Fibroblast of peridontal ligament (primary cell): ENCODE results near the gene CKMT1B.
A peak's percentile ranks its signal among the peaks of the same experiment; 100 is the strongest.
"Not testable (repeated sequence)": the region's sequence is repeated elsewhere in the genome, so short reads cannot be mapped to it uniquely, and the experiment has no call there.

ENCODE experiments used
- DNase-seq: peaks from one replicate; pipeline ENCODE4 v3.0.0-alpha.2; 2010; ENCODE audit errors: extremely low read depth

The CKMT1B gene

GRCh38 chr15:43593328-43594190 lies at the start of gene CKMT1B:
CKMT1B (plus strand) TSS chr15:43594027; CDS start chr15:43594219, 192 bp downstream.
- DNase-seq: not testable (repeated sequence)

DNA sequence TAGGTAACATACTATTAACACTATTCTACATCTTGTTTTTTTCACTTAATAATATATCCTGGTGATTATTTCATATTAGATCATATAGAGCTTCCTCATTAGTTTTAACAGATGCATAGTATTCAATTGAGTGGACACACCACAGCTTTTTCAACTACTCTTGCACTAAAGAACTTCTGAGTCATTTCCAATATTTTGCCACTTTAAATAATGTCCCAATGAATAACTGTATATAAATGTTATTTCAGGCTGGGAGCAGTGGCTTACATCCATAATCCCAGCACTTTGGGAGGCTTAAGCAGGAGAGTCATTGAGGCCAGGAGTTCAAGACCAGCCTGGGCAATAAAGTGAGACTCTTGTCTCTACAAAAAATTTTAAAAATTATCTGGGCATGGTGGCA lies 49.6 kb upstream of the CKMT1B start:
- no peak for DNase-seq

DNA sequence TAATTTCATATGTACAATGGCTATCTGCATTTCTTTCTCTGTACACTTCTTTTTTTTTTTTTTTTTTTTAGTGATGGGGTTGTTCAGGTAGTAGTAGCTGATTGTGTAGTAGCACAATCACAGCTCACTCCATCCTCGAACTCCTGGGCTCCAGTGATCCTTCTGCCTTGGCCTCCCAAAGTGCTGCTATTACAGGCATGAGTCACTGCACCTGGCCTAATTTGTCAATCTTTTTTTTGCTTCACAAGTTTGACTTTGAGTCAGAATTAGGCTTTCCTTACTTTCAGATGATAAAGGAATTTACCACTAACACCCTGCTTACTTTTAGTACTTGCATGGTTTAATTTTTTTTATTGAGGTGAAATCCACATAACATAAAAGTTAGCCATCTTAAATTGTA lies 48.4 kb upstream of the CKMT1B start:
- no peak for DNase-seq

- DNase-seq: no peak
Observed at GRCh38 chr15:43547539-43547938, 46.3 kb upstream of the CKMT1B start.

DNA sequence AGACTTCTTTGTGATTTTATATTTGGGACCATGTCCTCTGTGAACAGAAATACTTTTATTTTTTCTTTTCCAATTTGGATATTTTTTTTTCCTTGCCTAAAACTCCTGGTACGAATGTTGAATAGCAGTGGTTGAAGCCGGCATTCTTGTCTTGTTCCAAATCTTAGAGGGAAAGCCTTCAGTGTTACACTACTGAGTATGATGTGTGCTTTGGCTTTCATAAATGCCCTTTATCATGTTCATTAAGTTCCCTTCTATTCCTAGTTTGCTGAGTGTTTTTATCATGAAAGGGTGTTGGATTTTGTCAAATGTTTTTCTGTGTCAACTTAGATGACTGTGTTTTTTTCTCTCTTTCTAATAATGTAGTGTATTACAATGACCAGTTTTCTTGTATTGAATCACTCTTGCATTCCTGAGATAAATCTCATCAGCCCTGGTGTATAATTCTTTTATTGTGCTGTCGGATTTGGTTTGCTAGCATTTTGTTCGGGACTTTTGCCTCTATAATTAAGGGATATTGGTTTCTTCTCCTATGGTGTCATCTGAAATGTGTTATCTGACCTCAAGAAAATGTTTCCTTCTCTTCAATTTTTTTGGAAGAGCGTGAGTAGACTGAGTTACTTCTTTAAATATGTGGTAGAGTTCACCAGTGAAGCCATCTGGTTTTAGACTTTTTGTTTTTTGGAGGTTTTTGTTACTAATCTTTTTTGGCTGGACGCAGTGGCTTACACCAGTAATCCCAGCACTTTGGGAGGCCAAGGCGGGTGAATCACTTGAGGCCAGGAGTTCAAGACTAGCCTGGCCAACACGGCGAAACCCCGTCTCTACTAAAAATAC lies 43.1 kb upstream of the CKMT1B start:
- peak; percentile 96 for DNase-seq

DNA sequence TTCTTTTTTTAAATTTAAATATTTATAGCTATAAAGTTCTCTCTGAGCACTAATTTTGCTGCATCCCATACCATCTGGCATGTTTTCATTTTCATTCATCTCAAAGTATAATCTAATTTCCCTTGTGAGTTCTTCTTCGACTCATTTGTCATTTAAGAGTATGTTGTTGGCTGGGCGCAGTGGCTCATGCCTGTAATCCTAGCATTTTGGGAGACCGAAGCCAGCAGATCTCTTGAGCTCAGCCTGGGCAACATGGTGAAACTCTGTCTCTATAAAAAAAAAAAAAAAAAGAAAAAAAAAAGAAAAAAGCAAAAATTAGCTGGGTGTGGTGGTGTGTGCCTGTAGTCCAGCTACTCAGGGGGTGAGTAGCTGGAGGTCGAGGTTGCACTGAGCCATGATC lies 41.6 kb upstream of the CKMT1B start:
- DNase-seq: no peak

- DNase-seq: peak; percentile 39
Observed at GRCh38 chr15:43552986-43553385, 40.8 kb upstream of the CKMT1B start.

- DNase-seq: not testable (repeated sequence)
Observed at GRCh38 chr15:43562753-43563152, 31.1 kb upstream of the CKMT1B start.

DNA sequence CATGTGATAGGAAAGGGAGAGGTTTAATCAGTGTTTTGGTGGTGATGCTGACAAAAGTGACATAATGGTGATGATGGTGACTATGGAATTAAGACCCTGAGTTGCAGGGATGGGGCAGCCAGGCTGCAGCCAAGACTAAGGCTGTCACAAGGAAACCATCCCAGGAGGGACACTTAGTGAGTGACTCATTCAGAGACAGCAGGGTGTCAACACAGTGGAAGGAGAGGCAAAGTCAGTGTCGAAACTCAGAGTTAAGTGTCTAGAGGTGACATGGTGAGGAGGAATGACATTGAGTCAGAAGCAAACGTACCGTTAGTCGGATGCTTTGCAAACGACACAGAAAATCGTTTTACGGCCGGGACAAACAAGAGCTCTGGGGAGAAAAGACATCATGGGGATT lies 30.0 kb upstream of the CKMT1B start:
- not testable (repeated sequence) for DNase-seq

DNA sequence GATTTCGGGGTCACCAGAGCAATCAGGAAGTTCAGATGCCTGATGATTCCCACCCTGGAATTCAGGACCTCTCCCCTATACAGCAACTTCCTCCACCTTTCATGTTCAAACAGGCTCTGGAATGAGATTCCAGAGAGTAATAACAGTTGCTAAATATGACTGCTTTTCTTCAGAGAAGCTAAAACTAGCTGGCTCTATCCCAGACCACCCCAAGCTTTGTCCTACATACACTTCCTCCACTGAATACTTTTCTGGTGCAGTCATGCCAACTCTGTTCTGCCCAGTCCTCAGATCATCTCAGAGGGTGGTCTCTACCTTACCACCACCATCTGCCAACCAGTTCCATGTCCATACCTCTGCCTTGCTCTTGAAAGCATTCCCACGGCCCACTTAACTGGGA lies 27.2 kb upstream of the CKMT1B start:
- not testable (repeated sequence) for DNase-seq

GRCh38 chr15:43574607-43575006 lies 19.2 kb upstream of the CKMT1B start:
- not testable (repeated sequence) for DNase-seq

- not testable (repeated sequence) for DNase-seq
Observed at GRCh38 chr15:43589778-43590466, 3.9 kb upstream of the CKMT1B start, which contains the start of gene PPIP5K1. PPIP5K1 (minus strand) TSS chr15:43590208; CDS start chr15:43584504, 5,704 bp downstream.

DNA sequence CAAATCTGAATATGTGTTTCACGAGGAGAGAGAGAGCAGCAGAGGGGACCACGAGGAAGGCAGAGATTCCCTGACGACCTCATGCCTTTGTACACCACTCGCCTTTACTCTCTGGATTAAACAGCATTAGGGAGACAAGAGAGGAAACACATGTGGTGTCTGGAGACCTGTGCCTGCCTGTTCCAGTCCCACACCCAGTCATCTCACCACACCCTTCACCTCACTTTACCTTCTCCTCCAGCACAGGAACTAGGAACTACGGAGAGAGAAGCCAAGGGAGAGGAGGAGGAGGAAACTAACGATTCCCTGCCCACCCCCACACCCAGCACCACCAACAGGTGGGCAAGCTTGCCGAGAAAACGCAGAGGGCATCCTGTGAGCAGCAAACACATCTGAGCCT lies 986 bp upstream of the CKMT1B start:
- DNase-seq: not testable (repeated sequence)

- DNase-seq: not testable (repeated sequence)
Observed at GRCh38 chr15:43599131-43599530, 5.3 kb downstream of the CKMT1B start.

GRCh38 chr15:43600200-43600599 lies 6.4 kb downstream of the CKMT1B start:
- not testable (repeated sequence) for DNase-seq

- DNase-seq: not testable (repeated sequence)
Observed at GRCh38 chr15:43602233-43602632, 8.4 kb downstream of the CKMT1B start.

DNA sequence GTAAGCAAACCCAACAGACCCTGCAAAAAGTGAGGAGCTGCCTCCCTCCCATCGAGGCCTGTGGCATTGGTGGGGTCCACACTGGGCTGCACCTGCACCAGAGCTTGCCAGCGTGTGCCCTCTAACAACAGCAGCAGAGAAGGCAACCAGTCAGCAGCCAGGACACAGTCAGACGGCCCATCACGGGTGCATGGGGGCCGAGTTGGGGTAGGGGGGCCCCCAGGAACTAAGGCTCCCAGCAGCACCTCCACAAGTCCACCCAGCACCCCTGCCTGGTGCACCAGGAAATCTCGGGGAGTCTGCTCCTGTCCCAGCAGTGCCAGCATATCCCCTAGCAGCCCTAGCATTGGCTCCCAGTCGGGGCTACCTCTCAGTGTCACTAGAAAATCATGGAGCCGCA lies 23.9 kb downstream of the CKMT1B start:
- DNase-seq: not testable (repeated sequence)

GRCh38 chr15:43618700-43619099 lies 24.9 kb downstream of the CKMT1B start, which contains the start of gene STRC:
STRC (minus strand) TSS chr15:43618800; CDS start chr15:43618722, 78 bp downstream.
- DNase-seq: not testable (repeated sequence)

GRCh38 chr15:43622068-43622799 lies 28.4 kb downstream of the CKMT1B start:
- not testable (repeated sequence) for DNase-seq

DNA sequence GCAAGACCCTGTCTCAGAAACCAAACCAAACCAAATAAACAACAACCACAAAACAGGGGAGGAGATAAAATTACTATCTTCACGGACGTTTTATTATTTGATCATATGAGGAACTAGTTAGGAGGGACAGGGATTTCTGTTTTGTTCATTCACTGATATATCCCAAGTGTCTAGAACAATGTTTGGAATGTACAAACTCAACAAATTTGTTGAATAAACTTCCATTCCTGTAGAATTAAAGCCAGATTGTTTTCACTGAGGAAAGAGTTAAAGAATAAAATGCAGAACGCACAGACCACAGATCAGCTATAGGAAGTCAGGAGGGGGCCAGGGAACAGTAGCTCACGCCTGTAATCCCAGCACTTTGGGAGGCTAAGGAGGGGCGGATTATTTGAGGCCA lies 31.3 kb downstream of the CKMT1B start:
- DNase-seq: peak; percentile 64

DNA sequence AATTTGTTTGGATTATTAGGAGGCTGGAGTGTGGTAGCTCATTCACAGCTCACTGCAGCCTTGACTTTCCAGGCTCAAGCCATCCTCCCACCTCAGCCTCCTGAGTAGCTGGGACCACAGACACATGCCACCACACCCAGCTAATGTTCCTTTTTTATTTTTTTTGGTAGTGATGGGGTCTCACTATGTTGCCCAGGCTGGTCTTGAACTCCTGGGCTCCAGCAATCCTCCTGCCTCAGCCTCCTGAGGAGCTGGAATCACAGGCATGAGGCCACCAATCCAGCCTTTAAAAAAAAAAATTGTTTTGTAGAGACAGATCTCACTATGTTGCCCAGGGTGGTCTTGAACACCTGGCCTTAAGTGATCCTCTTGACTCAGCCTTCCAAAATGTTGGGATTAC lies 33.1 kb downstream of the CKMT1B start:
- not testable (repeated sequence) for DNase-seq
